ENCODE measurements around the gene LRIF1.
"Not testable (repeated sequence)": the region's sequence is repeated elsewhere in the genome, so short reads cannot be mapped to it uniquely, and the experiment has no call there.

Gene LRIF1

DNA sequence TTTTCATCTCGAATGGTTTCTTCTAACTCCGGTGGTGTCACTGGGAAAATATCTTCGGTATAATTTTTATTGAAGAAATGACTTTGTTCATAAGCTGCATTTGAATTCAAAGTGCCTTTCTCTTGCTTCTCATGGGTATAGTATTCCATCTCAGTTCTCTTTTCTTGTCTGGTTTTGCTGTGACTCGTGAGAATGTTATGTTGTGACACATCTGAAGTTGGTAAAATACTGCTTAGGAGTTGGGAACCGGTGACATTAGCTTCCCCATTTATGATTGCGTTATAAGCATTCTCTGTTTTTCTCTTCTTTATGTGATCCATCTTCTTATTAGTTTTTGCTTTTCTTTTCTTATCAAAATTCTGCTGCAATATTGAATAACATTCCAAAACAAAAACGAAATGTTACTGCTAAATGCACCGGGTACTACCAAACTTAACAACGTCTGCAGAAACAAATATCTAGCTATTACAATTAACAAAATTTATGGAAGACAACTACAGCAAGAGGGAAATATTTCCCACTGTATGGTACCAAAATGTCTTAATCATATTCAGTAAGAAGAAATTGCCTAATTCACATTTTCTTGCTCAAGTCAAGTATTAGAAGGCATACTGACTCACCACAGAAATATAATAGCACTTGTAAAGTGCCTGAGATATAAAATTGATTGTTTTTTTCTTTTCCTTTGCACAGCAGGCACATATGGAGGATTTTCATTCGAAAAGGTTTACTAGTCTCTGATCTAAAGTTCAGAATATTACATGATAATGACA is 15.5 kb downstream of the LRIF1 start:
- no peak for DNase-seq

DNA sequence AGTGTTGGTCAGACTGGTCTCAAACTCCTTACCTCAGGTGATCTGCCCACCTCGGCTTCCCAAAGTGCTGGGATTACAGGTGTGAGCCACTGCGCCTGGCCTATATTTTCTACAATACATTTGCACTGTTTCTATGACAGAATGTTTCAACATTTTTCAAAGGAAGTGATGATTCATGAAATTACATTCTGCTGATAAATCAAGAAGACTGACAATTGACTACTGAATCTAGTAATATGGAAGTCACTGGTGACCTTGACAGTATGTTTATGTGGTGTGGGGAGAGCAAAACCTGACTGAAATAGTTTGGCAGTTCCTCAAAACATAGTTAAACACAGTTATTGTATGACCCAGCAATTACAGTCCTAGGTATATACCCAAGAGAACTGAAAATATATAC is 18.1 kb downstream of the LRIF1 start:
- DNase-seq, result no peak

DNA sequence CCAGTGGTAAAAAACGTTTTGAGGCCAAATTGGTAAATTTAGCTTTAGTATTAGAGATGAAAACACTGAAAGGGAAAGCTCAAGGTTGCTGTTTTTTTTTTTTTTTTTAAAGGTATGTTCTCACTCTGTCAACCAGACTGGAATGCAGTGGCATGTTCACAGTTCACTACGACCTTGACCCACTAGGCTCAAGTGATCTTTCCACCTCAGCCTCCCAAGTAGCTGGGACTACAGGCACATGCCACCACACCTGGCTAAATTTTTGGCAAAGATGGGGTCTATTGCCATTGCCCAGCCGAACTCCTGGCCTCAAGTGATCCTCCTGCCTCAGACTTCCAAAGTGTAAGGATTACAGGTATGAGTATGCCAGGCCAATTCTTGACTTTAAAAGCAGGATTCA is 18.9 kb downstream of the LRIF1 start:
- no peak for DNase-seq

DNA sequence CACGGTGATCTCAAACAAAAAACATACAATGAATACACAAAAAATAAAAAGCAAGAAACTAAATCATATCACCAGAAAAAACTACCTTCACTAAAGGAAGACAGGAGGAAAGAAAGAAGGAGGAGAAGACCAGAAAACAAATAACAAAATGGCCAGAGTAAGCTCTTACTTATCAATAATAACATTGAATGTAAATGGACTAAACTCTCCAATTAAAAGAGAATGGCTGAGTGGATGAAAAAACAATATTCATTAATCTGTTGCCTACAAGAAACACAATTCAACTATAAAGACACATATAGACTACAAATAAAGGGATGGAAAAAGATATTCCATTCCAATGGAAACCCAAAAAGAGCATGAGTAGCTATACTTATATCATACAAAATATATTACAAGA is 27.2 kb downstream of the LRIF1 start:
- DNase-seq, result no peak

DNA sequence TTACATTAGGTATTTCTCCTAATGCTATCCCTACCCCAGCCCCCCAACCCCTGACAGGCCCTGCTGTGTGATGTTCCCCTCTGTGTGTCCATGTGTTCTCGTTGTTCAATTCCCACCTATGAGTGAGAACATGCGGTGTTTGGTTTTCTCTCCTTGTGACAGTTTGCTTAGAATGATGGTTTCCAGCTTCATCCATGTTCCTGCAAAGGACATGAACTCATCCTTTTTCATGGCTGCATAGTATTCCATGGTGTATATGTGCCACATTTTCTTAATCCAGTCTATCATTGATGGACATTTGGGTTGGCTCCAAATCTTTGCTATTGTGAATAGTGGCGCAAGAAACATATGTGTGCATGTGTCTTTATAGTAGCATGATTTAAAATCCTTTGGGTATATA is 32.6 kb downstream of the LRIF1 start:
- DNase-seq, result not testable (repeated sequence)

DNA sequence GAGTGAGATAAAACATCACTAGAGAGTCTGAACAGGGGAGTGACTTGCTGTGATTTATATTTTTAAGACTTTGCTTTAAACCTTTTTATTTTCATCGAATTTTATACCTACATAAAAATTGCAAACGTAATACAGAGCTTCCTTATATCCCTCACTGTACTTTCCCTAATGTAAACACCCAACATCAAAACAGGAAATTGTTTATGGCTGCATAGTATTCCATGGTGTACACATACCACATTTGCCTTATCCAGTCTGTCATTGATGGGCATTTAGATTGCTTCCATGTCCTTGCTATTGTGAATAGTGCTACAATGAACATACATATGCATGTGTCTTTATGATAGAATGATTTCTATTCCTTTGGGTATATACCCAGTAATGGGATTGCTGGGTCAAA is 34.8 kb downstream of the LRIF1 start:
- DNase-seq, result no peak

DNA sequence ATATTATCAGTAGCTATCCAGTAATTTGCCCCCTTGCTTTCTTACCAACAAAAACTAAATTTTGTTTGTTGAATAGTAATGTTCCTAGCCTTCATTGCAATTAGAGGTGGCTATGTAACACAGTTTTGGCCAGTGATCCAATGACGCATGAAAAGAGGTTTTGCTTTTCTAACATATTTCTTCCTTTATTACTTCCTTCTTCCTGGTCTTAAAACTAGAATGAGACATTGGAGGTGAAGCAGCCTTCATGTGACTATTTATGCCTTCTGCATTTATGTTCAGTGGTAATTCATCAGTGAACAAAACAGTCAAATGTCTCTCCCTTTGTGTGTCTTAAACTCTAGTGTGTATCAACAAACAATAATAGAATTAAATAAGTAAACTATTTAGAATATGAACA is 35.5 kb downstream of the LRIF1 start:
- DNase-seq, result no peak

DNA sequence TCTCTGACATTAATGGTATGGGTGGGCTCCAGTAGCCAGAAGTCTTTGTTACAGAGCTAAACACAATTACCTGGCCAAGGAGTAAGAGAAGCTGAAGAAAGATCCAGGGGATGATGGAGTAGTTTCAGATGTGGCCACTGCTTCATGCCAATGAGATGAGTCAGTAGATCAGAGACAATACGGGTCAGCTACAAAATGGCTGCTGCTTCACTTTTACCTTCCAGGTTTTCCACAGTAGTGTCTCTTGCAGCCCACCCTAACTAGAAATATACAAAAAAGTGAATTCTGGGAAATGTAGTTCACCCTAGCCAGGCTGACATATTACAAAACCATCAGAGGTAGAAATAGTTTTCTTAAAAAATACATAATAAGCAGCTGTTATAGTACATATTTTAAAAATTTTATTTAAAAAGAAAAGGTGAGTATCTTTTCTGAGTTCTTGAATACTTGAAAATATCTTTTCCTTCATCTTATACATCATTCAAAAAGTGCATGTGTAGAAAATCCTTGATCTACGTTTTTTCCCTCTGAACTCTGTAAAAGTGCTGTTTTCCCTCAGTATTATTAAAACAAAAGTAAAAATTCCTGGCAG is 36.1 kb downstream of the LRIF1 start:
- DNase-seq, result no peak

DNA sequence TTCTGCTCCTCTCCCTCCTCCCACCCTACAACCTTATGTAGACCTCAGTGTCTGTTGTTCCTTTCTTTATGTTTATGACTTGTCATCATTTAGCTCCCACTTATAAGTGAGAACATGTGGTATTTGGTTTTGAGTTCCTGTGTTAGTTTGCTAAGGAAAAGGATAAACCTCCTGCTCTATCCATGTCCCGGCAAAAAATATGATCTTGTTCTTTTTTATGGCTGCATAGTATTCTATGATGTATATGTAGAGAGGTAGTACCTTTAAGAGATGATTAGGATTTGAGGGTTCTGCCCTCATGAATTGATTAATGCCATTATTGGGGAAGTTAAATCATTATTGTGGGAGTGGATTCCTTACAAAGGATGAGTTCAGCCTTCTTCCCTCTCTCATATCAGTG is 41.8 kb downstream of the LRIF1 start:
- no peak for DNase-seq

DNA sequence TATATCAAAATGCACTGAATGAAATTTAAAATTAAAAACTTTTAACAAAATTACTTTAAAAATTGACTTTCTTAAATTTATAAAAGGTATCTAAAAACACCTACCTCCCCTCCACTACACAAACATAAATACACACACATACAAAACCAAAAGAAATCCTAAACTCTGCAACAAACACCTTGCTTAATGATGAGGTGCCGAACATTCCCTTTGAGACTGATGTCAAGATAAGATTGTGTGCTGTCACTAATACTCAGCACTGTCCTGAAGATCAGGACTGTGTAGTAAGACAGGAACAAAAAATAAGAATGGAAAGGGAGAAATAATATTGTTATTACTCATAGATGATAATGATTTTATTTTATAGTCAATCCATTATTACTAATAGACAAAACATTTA is 45.7 kb downstream of the LRIF1 start:
- no peak for DNase-seq

DNA sequence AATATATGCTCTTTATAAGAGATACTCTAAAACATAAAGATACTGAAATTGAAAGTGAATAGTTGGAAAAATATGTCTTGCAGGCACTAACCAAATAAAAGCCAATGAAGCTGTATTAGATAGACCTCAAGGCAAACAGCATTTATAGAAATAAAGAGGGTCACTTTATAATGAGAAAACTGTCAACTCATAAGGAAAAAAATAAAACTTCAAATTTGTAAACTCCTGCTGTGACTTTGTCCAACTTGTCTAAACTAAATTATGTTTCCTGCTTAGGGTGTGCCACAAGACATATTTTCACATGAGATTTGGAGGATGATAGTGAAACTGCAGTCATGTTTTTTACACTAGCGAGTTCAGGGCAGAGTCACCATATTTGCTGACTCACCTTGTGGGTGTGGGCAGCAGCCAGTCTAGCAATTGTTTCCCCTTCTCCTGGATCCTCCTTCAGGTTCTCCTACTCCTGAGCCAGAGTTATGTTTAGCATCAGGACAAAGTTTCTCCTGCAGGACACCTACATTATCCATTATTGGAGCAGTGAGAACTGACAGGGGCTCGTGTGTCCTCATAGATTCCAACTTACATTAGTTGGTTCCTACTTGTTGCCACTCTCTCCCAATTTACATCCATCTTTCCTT is 46.9 kb downstream of the LRIF1 start:
- DNase-seq, result no peak

DNA sequence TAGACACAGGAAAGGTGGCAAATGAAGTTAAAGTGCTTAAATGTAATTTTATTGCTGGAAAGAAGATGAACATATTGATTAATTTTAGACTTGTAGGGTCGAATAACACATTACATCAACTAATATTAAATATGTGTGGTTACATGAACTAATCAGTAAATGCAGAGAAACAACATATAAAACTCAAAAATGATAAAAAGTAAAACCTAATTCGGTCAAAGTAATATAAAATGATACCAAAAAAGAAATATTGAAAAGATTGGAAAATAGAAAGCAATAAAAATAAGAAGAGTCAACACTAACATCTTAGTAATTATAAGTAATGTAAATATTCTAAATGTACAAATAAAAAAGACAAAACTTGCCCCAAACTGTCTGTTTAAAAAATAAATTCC is 47.5 kb downstream of the LRIF1 start:
- no peak for DNase-seq

DNA sequence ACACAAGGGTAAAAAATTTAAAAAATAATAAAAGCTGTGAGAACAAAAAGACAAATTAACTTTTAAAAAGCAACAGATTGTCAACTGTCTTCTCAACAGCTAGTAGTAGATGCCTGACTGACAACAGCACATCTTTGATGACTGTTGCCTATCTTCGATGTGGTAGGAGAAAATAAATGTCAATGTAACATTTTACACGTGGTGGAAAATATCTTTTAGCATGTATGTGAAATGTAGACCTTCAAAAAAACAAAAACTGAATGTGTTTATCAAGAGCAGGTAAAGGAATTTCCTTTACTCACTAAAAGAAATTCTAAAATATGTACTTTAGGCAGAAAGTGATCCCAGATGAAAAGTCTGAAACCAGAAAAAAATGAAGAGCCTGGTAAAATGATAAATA is 47.9 kb downstream of the LRIF1 start:
- DNase-seq, result no peak

DNA sequence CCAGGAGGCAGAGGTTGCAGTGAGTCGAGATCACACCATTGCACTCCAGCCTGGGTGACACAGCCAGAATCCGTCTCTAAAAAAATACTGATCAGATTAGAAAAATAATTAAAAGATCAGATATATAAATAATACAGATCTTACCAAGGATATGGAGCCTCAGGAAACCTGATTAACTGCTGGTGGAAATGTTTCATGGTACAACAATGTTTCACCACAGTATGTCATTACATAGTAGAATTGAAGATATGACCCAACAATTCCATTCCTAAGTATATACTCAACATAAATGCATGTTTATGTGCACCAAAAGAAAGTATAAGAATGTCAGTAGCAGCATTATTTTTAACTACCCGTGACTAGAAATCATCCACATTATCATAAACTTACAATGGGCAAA is 49.0 kb downstream of the LRIF1 start:
- no peak for DNase-seq

DNA sequence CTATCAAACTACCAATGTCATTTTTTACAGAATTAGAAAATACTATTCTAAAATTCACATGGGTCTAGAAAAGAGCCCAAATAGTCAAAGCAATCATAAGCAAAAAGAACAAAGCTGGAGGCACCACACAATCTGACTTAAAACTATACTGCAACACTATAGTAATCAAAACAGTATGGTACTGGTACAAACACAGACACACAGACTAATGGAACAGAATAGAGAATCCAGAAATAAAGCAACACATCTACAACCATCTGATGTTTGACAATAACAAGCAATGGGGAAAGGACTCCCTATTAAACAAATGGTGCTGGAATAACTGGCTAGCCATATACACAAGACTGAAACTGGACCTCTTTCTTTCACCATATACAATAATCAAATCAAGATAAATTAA is 50.9 kb downstream of the LRIF1 start:
- no peak for DNase-seq

DNA sequence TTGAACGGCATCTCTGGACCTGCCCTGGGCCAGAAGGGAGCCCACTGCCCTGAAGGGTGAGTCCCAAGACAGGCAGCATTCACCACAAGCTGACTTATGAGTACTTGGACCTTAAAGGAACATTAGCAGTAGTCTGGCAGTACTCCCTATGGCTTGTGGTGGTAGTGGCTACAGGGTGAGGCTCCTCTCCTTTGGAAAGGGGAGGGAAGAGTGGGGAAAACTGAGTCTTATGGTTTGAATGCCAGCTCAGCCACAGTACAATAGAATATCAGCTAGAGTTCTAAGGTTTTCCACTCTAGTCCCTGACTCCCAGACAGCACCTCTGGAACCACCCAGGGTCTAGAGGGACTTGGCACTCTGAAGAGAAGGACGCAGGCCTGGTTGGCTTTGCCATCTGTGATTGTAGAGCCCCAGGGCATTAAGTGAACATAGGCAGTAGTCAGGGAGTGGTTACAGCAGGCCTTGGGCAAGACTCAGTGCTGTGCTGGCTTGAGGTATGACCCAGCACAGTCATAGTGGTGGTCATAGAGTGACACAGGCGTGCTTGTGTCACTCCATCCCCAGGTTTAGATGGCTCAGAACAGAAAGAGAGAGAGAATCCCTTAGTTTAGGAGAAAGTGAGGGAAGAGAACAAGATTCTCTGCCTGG is 59.7 kb downstream of the LRIF1 start:
- no peak for DNase-seq

DNA sequence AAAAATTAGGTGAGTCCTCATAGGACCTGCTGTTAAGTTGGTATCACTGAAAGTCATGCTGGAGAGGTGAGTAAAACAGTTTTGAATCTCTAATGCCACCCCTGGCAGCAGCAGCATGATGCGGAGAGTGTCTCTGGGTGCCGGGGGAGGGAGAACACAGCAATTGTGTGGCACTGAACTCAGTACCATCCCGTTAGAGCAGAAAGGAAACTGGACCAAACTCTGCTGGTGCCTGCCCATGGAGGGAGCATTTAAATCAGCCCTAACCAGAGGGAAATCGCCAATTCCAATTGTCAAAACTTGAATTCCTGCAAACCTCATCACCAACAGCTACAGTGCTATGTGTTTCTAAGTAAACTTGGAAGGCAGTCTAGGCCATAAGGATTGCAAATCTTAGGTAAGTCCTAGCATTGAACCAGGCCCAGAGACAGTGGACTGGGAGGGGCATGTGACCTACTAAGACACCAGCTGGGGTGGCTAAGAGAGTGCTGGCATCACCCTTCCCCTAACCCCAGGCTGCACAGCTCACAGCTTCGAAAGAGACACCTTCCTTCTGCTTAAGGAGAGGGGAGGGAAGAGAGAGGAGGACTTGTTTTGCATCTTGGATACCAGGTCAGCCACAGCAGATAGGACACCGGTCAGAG is 60.8 kb downstream of the LRIF1 start:
- no peak for DNase-seq

DNA sequence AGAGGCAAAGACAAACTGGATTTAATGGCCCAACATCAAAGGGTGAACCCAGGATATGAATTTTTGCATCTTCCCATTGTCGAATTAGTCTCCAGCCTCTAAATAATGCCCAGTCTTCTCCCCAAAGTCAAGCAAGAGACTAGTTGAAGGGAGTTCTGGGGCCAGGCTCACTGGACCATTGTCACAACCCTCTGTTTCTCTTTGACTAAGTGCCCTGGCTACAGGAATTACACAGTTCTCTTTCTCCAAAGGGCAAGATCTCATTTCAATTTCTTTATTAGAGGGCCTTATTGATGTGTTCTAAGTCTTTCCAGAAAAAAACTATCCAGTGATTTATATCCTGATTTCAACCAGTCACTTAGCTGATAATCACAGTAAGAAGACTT is 64.3 kb downstream of the LRIF1 start:
- no peak for DNase-seq

DNA sequence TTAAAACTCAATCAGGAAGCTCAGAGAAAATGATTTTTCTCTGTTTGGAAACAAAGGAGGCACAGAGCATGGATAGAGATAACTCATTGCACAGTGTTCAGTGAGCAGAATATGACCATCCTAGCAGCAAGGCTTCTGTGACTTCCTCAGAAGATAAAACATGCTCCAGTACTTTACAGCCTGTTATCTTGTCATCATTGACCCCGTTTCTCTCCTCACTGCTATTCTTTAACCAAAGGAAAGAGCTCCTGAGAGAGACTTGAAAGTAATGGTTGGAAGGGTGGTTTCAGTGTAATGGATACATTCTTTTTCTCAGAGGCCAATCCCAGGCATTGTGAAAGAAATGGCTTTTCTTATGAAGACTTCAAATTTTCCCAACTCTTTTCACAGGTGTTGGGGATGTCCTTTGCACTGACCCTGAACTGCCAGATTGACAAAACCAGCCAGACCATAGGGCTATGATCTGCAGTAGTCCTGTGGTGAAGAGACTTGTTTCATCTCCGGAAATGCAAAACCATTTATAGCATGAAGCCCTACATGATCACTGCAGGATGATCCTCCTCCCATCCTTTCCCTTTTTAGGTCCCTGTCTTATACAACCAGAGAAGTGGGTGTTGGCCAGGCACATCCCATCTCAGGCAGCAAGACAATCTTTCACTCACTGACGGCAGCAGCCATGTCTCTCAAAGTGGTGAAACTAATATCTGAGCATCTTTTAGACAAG is 64.8 kb downstream of the LRIF1 start:
- no peak for DNase-seq

DNA sequence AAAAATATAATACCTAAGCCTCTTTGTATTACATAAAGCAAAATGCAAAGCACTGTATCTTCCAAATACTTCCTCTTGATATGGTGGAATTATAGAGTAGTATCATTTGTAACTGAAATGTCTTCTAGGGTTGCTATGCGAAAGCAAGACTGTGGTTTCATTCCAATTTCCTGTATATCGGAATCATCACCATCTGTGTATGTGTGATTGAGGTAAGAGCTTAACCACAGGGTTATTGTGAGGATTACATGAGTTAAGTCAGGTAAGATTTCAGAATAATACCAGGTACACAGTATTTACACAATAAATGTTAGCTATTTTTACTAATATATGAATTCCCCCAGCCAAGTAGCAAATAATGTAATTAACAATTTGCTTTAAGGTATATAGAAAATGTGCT is 66.0 kb downstream of the LRIF1 start:
- DNase-seq, result no peak
